ENCODE data around the gene CALR3. TPM values are rescaled to one million over a fixed set of nuclear protein-coding genes. Genes with fewer than 3 reads are reported as not detected.

CALR3 gene
- total and polyA plus RNA-seq, 2 of the 13 experiments (the other 11 are each of a cell fraction or from before 2014, with no cell fraction given): not detected

- Histone ChIP-seq H3K36me3 (replicated peaks in 1 of 2; ENCODE audit: control insufficient read depth in 1 of 2, insufficient read depth in 2 of 2, low read length in 2 of 2) (peaks cover 4 to 37% of the 10 kb centered on the region in 2 experiments; a peak in 4 of 5 replicates), H3K4me2 (ENCODE audit: low read depth, low read length) (no peak overlapping the region), H3K4me1 (ENCODE audit: insufficient read depth, low read length) (no peaks in the 10 kb centered on the region), H2AFZ (ENCODE audit: low read length) (no peak overlapping the region), H3K27ac (ENCODE audit: extremely low read length, insufficient read depth, low read length) (no peak overlapping the region), H3K27me3 (ENCODE audit: control insufficient read depth in 1 of 2, insufficient read depth in 2 of 2, low read length in 2 of 2) (no peaks in the 10 kb centered on the region), H3K9me3 (ENCODE audit: low read length) (no peaks in the 10 kb centered on the region), H3K9ac (ENCODE audit: insufficient read depth, low read depth, low read length) (no peak overlapping the region), H3K4me3 (replicated peaks in 1 of 3; ENCODE audit: insufficient read depth in 1 of 3, low read depth in 2 of 3, low read length in 3 of 3) (no peak overlapping the region), H3K79me2 (ENCODE audit: insufficient read depth, low read length) (no peaks in the 10 kb centered on the region), H4K20me1 (ENCODE audit: insufficient read depth, low read length) (no peaks in the 10 kb centered on the region)
- intact Hi-C loops (cut with micrococcal nuclease; ENCODE audit: unreplicated experiment) (no loop called here), in situ Hi-C loops (cut with HindIII; ENCODE audit: extremely low pct_ligation_motif_present, low pct_unique_long_range_greater_than_20kb) (no loop called here)
- BruUV-seq (replicated peaks): no TSS peak
- no peak for DNase-seq (ENCODE audit: low spot score)
- over 99% methylated on average over 28 of the region's 28 CpGs for WGBS (ENCODE audit: low lambda C conversion rate)
- FAIRE-seq: no peak
- POLR2A ChIA-PET: no interaction called here
- no peak for ATAC-seq
- CTCF ChIA-PET (ENCODE audit: low intra/inter-chr PET ratio, low total read pairs): no interaction called here
- TF ChIP-seq RFX5 (IDR thresholded peaks at IDR 0.05; ENCODE audit: low read depth, low read length) (no peak), KAT8 (CRISPR knock-in tag; IDR thresholded peaks at IDR 0.05) (no peak), CREM (IDR thresholded peaks at IDR 0.05) (no peak), CREM (CRISPR knock-in tag; IDR thresholded peaks at IDR 0.05) (no peak), SETDB1 (CRISPR knock-in tag; IDR thresholded peaks at IDR 0.05; ENCODE audit: borderline replicate concordance) (no peak), JARID2 (CRISPR knock-in tag; IDR thresholded peaks at IDR 0.05; ENCODE audit: insufficient replicate concordance) (no peak), HBP1 (CRISPR knock-in tag; IDR thresholded peaks at IDR 0.05; ENCODE audit: low read depth) (no peak), CREB3 (CRISPR knock-in tag; IDR thresholded peaks at IDR 0.05) (no peak), CREBL2 (CRISPR knock-in tag; IDR thresholded peaks at IDR 0.05; ENCODE audit: borderline replicate concordance) (no peak), MXD3 (CRISPR knock-in tag; IDR thresholded peaks at IDR 0.05) (no peak), GPN1 (CRISPR knock-in tag; IDR thresholded peaks at IDR 0.05; ENCODE audit: borderline replicate concordance) (no peak), ZMAT3 (CRISPR knock-in tag; conservative IDR thresholded peaks at IDR 0.05) (no peak), IKZF5 (CRISPR knock-in tag; IDR thresholded peaks at IDR 0.05) (no peak), ZNF33B (CRISPR knock-in tag; IDR thresholded peaks at IDR 0.05) (no peak), ZNF326 (CRISPR knock-in tag; IDR thresholded peaks at IDR 0.05; ENCODE audit: borderline replicate concordance) (no peak), ZNF83 (CRISPR knock-in tag; IDR thresholded peaks at IDR 0.05; ENCODE audit: borderline replicate concordance) (no peak), MAFK (conservative IDR thresholded peaks at IDR 0.05 in 1 of 2, IDR thresholded peaks at IDR 0.05 in 1 of 2; ENCODE audit: low read length in 2 of 2) (no peak), EHMT2 (IDR thresholded peaks at IDR 0.05; ENCODE audit: borderline replicate concordance, low read depth, low read length) (no peak), NPAS2 (CRISPR knock-in tag; IDR thresholded peaks at IDR 0.05; ENCODE audit: borderline replicate concordance) (no peak)
- TF ChIP-seq, protein P1, sequence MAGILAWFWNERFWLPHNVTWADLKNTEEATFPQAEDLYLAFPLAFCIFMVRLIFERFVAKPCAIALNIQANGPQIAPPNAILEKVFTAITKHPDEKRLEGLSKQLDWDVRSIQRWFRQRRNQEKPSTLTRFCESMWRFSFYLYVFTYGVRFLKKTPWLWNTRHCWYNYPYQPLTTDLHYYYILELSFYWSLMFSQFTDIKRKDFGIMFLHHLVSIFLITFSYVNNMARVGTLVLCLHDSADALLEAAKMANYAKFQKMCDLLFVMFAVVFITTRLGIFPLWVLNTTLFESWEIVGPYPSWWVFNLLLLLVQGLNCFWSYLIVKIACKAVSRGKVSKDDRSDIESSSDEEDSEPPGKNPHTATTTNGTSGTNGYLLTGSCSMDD (CRISPR knock-in tag; IDR thresholded peaks at IDR 0.05): no peak
Measured at GRCh38 chr19:16509141-16510061, 13.4 kb upstream of the CALR3 start.
